Neural crest cell (in vitro differentiated cells): ENCODE data around the gene CDC42EP1. TPM values are rescaled to one million over a fixed set of nuclear protein-coding genes. Genes with fewer than 3 reads are reported as not detected.
"Not testable (repeated sequence)": the region's sequence is repeated elsewhere in the genome, so short reads cannot be mapped to it uniquely, and the experiment has no call there.

ENCODE experiments used
- DNase-seq: peaks from one replicate; pipeline ENCODE4 v3.0.0; 2021; ENCODE audit warnings: low read depth, mixed read lengths, low spot score
- H3K27ac Mint-ChIP-seq: one replicate; pipeline ENCODE4 v1.8.0; 2021; ENCODE audit warnings: mild to moderate bottlenecking, mixed read lengths; ENCODE audit not compliant: unreplicated experiment
- H3K27me3 Mint-ChIP-seq: 2 replicates; pipeline ENCODE4 v1.8.0; 2021; ENCODE audit warnings: low read depth, mild to moderate bottlenecking, mixed read lengths
- H3K36me3 Mint-ChIP-seq: 2 replicates; pipeline ENCODE4 v1.8.0; 2021; ENCODE audit warnings: low read depth, mild to moderate bottlenecking, mixed read lengths
- H3K4me1 Mint-ChIP-seq: 2 replicates; pipeline ENCODE4 v1.8.0; 2021; ENCODE audit warnings: mixed read lengths
- H3K4me3 Mint-ChIP-seq: one replicate; pipeline ENCODE4 v1.8.0; 2021; ENCODE audit warnings: mild to moderate bottlenecking, mixed read lengths
- H3K9me3 Mint-ChIP-seq: 2 replicates; pipeline ENCODE4 v1.8.0; 2021; ENCODE audit warnings: mixed read lengths
- CTCF ChIP-seq: fragments of 200-600 bp; sonication (generic); conservative IDR thresholded peaks from 2 replicates; pipeline ENCODE4 v1.5.0; 2021; ENCODE audit warnings: antibody characterized with exemption, mild to moderate bottlenecking
- total RNA-seq: library from RNA; stranded (reverse); gene quantifications from 2 replicates; pipeline ENCODE4 v1.2.1, GENCODE V29; 2021

CDC42EP1 gene
- total RNA-seq, 1 donor from 2014 or later, result 22.6 TPM

- DNase-seq, result no peak
- H3K9me3 Mint-ChIP-seq, result no peaks in the 10 kb centered on the region
- H3K4me3 Mint-ChIP-seq, result no peak overlapping the region
- no peaks in the 10 kb centered on the region for H3K36me3 Mint-ChIP-seq
- TF ChIP-seq CTCF, result no peak
- no peaks in the 10 kb centered on the region for H3K27me3 Mint-ChIP-seq
- peaks cover 4% of the 10 kb centered on the region for H3K4me1 Mint-ChIP-seq
- H3K27ac Mint-ChIP-seq, result no peak overlapping the region
These were observed 30.5 kb upstream of the CDC42EP1 start for GRCh38 chr22:37529652-37530345.

GRCh38 chr22:37533995-37534394 is 26.3 kb upstream of the CDC42EP1 start:
- Mint-ChIP-seq H3K27me3 (peaks cover 3% of the 10 kb centered on the region), H3K4me3 (no peak overlapping the region), H3K4me1 (peaks cover 5% of the 10 kb centered on the region), H3K9me3 (no peaks in the 10 kb centered on the region), H3K27ac (no peak overlapping the region), H3K36me3 (no peaks in the 10 kb centered on the region)
- DNase-seq, result no peak
- TF ChIP-seq CTCF, result no peak

- H3K9me3 Mint-ChIP-seq, result no peaks in the 10 kb centered on the region
- no peak overlapping the region for H3K4me3 Mint-ChIP-seq
- no peak for DNase-seq
- H3K27ac Mint-ChIP-seq, result no peak overlapping the region
- TF ChIP-seq CTCF, result no peak
- H3K36me3 Mint-ChIP-seq, result no peaks in the 10 kb centered on the region
- H3K4me1 Mint-ChIP-seq, result peaks cover 8% of the 10 kb centered on the region
- H3K27me3 Mint-ChIP-seq, result peaks cover 4% of the 10 kb centered on the region
These were observed 25.8 kb upstream of the CDC42EP1 start for GRCh38 chr22:37534445-37534844.

GRCh38 chr22:37535159-37535558 is 25.1 kb upstream of the CDC42EP1 start:
- H3K27me3 Mint-ChIP-seq, result peaks cover 4% of the 10 kb centered on the region
- peaks cover 8% of the 10 kb centered on the region for H3K4me1 Mint-ChIP-seq
- no peak for DNase-seq
- H3K4me3 Mint-ChIP-seq, result no peak overlapping the region
- H3K27ac Mint-ChIP-seq, result no peak overlapping the region
- no peaks in the 10 kb centered on the region for H3K36me3 Mint-ChIP-seq
- no peak for TF ChIP-seq CTCF
- H3K9me3 Mint-ChIP-seq, result no peaks in the 10 kb centered on the region

- H3K36me3 Mint-ChIP-seq, result no peaks in the 10 kb centered on the region
- no peaks in the 10 kb centered on the region for H3K9me3 Mint-ChIP-seq
- no peak overlapping the region for H3K4me3 Mint-ChIP-seq
- H3K4me1 Mint-ChIP-seq, result peaks cover 25% of the 10 kb centered on the region
- DNase-seq, result peak; percentile 97
- peak; percentile 98 for TF ChIP-seq CTCF
- peaks cover 7% of the 10 kb centered on the region for H3K27me3 Mint-ChIP-seq
- no peak overlapping the region for H3K27ac Mint-ChIP-seq
These were observed 21.5 kb upstream of the CDC42EP1 start for GRCh38 chr22:37538590-37539357.

GRCh38 chr22:37539790-37540189 is 20.5 kb upstream of the CDC42EP1 start:
- peaks cover 25% of the 10 kb centered on the region for H3K4me1 Mint-ChIP-seq
- H3K36me3 Mint-ChIP-seq, H3K27ac Mint-ChIP-seq, H3K9me3 Mint-ChIP-seq, H3K27me3 Mint-ChIP-seq, DNase-seq, H3K4me3 Mint-ChIP-seq: not testable (repeated sequence)

- H3K9me3 Mint-ChIP-seq, H3K27me3 Mint-ChIP-seq, H3K36me3 Mint-ChIP-seq, DNase-seq, H3K27ac Mint-ChIP-seq, H3K4me3 Mint-ChIP-seq: not testable (repeated sequence)
- H3K4me1 Mint-ChIP-seq, result peaks cover 45% of the 10 kb centered on the region
These were observed 17.9 kb upstream of the CDC42EP1 start for GRCh38 chr22:37542416-37542815.
